DLD1 (cell line): Measurements from ENCODE around the gene ANKRD53.

Experiments
- in situ Hi-C: cut with HindIII; loops from 2 replicates; pipeline ENCODE4 v1.10.0; 2017; ENCODE audit warnings: low sequenced_read_pairs

ANKRD53 gene, protein sequence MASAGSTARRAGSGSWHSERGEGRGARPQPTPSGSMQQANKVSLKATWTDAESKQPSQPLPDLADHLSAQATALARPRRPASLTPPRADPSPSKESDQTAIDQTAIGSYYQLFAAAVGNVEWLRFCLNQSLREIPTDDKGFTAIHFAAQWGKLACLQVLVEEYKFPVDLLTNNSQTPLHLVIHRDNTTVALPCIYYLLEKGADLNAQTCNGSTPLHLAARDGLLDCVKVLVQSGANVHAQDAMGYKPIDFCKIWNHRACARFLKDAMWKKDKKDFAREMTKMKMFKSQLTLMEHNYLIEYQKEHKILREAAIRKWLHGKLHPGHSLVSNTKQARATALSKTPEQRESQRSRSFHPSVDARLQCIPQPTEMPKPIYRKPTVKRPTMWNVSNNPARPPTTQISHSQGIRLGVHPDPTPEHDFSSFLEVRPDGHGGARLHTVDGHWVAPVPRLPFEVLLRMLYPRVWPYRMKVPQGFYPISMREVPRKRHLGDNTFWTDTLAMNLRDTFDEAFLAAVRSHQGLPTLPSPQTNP

DNA sequence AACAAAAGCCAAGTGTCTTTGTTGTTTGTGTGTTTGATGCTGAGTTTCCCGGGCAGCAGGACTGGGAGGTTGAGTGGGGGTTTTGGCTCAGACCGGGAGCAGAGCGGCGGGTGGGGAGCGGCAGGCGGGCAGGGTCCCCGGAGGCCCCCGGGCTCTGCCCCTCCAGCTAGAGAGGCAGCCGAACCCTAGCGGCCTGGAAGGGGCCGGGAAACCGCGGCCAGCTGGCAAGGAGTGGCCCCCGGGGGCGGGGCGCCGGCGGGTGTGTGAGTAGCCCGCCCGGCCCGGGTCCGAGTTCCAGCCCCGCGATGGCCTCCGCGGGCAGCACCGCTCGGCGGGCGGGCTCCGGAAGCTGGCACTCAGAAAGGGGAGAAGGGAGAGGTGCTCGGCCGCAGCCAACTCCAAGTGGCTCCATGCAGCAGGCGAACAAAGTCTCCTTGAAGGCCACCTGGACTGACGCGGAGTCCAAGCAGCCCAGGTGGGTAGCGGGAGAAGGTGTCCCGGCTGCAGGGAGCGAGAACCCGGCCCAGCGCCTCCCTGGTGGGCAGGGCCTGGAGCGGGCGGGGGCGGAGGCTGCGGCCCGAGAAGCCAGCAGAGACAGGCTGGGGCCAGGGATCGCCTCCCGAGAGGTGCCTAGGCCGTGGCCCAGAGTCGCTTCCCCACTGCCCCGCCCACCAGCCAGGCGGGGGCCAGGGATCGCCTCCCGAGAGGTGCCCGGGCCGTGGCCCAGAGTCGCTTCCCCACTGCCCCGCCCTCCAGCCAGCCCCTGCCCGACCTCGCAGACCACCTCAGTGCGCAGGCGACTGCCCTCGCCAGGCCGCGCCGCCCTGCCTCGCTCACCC lies at the start of gene ANKRD53:
ANKRD53 (plus strand) TSS at position 290 of the 839 bp plus-strand sequence; CDS start at position 306, 16 bp downstream.
- in situ Hi-C loops, result no loop called here

DNA sequence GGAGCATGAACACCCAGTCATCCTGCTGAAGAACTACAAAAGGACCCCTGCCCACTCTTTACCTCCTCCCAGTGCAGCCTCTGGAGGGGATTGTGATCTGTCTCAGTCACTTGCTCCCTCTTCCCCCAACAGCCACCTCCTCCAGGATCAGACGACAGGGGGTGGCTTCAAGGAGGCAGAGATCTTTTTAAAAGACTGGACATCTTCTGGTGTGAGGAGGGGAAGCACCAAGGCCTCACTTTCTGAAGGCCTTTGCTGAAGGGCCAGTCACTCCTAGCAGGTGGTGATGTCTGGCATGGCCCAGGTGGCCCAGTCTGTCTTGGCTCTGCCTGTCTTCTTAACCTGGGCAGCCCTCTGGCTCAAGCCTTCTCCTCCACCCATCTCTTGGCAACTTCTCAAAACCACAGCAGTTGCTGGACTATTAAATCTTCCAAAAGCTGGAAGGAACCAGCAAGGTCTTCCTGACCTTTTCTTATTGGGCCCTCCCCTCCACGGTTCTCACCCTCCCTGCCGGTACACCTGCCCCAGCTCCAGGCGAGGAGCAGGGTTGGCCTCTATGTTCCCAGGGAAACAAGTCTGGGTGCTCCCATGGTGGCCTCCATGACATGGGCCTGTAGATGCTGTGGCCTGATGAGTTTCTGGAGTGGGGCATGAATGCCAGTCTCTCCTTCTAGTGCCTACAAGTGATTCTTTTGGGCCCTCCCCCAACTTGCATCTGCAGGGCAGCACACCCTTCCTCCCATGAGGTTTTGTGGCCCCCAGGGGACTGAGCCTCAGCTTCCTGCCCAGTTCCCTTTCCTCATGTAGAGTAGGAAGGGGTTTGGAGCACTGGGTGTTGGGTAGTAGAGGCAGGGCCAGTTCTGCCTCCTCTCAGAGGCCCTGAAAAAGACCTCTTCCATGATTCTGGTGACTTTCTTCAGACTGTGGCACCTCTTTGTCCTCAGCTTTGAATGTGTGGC lies 47.8 kb upstream of the ANKRD53 start:
- in situ Hi-C loops, result no loop called here

DNA sequence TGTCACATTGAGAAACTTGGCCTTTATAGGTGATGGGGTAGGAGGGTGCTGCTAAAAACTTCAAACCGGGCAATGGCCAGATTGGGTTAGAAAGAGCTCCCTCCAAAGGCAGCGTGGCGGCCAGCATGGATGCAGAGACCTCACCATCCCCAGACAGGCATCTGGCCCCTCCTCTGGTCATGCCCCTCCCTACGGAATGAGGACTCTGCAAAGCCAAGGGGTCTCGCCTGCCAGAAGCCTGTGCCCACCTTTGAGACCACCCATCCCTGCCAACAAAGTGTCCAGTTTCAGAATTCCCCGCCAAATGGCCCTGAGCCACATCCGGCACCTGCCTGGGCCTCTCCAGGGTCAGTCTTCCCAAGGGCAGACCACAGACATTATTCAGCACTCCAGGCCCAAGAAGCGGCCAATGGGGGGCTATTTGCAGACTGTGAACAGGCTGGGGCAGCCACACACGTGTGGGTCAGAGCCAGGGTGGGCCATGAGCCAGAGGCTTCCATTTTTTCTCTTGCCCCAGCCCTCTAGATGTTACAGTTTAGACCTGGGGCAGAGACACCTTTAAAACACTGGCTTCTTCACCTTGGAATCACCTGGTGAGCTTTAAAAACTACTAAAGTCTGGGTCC lies 46.9 kb upstream of the ANKRD53 start:
- in situ Hi-C loops, result no loop called here

DNA sequence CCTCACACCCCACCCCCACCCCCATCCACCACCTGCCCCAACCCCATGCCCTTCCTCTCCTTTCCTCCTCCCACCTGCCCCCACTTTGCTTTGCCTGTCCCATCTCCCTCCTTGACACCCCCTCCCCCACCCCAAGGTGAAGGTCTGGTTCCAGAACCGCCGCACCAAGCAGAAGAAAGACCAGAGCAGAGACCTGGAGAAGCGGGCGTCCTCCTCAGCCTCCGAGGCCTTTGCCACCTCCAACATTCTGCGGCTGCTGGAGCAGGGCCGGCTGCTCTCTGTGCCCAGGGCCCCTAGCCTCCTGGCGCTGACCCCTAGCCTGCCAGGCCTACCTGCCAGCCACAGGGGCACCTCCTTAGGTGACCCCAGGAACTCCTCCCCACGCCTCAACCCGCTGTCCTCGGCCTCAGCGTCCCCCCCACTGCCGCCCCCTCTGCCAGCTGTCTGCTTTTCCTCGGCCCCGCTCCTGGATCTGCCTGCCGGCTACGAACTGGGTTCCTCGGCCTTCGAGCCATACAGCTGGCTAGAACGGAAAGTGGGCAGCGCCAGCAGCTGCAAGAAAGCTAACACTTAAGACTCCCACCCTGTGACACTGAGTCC lies 45.7 kb upstream of the ANKRD53 start:
- in situ Hi-C loops, result no loop called here

DNA sequence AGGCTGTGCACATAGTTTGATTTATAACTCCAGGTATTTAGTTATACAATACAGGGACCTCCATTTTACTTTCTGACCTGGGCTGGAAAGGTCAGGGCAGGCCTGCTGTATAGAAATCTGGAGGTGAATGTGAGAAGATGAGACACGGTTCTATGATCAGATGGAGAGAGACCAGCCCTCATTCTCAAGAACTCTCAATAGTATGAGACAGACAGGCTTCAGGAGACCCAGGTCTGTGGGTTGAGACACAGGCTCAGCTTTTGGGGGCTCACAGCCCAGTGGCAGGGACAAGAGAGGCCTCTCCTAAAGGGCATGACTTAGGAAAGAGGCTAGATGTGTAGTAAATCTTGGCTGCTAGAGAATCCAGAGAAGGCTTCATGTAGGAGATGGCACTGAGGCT lies 43.4 kb upstream of the ANKRD53 start:
- in situ Hi-C loops, result no loop called here

DNA sequence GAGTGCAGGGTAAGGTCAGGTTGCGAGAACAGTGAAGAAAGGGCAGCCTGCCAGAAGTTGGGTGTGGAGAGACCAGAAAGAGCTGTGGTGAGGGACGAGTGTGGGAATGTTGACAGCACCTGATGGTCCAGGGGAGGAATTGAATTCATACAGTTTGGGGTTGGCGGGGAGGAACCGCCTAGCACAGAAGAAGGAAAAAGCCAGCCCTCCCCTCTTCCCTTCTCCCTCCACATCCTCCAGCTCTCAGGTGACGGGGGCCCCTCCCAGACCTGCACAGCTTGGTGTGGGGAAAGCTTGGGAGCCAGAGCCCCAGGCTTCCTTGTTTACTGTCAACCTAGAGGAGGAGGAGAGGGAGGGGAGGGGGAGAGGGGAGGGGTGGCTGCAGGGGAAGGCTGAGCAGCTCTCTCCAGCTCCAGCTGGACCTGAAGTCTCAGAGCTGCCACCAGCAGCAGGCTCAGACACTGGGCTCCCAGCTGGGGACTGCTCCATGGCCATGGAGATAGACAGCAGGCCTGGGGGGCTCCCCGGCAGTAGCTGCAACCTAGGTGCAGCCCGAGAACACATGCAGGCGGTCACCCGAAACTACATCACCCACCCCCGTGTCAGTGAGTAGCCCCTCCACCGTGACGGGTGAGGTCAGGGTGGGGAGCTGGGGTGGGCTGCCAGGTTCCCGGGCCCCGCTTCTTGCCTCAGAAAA lies 42.8 kb upstream of the ANKRD53 start, which contains the start of gene ATP6V1B1:
ATP6V1B1 (plus strand) TSS at position 433 of the 697 bp plus-strand sequence; CDS start at position 488, 55 bp downstream.
- in situ Hi-C loops, result no loop called here

DNA sequence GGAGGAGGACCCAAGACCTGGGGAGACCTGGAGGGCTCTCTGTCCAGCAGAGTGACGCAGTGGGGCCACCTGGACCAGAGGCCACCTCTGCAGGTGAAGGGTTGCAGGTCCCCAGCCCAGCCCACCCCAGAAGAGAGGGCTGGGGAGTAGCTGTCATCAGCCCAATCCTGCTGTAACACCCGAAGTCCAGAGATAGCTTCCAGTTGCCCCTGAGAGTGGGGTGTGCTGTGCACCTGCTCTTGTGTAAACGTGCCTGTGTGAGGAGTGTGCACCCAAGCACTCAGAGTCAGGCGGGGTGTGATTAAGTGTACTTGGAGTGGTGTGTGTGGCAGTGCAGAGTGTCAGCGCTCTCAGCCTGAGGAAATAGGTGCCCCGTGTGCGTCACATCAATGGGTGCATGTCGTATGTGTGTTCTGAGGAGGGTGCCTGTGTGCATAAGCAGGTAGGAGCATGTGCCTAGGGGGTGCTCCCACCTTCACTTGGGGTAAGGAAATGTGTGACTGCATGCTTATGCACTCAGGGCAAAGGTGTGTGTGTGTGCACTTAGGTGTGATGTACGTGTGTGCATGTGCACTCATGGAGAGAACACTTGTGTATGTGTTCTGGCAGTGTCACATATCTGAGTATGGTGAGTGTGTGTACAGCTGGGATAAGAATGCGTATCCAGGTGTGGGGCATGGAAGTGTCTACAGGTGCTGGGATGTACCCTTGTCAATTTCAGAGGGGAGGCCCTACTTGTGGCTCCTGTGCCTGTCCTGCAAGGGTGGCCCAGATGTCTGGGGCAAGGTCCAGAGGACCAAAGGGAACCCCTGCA lies 42.1 kb upstream of the ANKRD53 start:
- in situ Hi-C loops, result no loop called here

DNA sequence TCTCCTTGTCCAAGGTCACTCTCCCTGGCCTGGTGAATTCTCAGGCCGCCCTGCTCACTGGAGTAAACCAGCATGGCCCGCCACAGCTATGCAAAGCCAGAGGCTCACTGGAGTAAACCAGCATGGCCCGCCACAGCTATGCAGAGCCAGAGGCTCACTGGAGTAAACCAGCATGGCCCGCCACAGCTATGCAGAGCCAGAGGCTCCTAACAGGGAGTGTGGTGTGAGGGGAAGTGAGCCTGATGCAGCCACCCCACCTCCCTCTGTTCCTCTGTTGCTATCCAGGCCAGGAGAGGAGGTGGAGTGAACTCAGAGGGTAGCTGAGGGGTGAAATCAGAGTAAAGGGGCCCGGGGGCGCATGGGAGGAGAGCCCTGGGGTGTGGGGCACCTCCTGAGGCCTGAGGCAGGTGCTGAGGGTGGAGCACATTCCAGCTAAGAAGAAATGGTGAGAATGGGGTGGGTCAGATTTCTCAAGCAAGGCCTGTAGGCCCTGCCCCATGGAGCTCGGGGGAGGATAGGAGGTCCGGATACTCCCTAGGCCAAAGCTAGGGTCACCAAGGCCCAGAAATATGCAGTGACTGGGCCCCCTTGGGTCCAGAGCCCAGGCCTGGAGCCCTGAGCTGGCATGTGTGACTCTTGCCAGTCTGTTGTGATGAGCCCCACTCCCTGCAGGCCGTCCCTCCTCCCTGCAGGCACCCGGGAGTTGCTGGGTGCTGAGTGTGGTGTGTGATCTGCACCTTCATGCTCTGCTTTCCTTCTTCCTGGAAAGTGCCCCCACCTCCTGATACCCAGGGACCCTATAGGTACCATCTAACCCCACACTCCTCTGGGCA lies 41.2 kb upstream of the ANKRD53 start:
- in situ Hi-C loops, result no loop called here

DNA sequence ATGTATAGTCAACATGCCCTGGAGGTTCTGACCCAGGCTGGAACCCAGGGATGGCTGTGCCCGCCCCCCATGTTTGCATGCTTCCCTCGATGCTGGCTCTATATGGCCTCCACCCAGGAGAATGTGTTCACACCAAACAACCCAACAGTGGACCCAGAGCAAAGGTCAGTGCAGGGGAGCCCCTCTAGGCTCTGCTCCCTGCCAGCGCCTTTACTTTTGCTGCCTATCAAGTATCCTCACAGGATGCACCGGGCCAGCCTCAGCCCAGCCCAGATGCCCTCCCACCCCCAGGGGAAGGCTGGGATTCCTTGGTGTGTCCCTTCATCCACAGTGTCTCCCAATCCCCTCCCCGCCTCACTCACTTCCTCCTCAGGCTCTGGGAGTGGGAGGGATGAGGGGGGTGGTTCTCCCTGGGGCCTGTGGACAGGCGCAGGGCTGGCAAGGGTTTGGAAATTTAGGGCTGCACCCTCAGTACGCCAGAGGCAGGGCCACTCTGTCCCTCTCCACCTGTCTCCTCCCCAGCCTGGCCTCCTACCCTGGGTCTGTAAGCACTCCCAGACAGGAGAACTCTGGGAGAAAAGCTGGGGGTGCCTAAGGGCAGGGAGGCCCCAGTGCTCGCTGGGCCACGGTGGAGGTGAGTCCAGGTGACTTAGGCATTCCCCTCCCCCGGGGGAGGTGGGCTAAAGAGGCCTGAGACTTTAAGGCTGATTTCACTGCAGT lies 40.4 kb upstream of the ANKRD53 start:
- in situ Hi-C loops, result no loop called here

DNA sequence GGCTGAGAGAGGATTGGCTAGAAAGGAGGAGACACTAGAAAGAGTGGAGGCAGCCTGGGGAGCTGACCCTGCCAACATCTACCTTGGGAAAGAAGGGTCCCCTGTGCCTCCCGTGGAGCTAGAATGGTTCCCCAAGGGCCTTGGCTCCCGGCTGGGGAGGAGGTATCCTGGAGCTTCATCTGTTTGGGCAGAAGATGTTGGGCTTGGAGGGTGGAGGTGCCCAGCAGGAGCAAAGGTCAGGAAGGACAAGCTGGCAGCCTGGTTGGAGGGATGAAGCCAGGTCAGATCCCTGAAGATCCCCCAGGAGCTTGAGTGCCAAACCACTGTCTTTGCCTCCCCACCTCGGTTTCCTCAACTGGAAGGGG lies 39.9 kb upstream of the ANKRD53 start:
- in situ Hi-C loops, result no loop called here

DNA sequence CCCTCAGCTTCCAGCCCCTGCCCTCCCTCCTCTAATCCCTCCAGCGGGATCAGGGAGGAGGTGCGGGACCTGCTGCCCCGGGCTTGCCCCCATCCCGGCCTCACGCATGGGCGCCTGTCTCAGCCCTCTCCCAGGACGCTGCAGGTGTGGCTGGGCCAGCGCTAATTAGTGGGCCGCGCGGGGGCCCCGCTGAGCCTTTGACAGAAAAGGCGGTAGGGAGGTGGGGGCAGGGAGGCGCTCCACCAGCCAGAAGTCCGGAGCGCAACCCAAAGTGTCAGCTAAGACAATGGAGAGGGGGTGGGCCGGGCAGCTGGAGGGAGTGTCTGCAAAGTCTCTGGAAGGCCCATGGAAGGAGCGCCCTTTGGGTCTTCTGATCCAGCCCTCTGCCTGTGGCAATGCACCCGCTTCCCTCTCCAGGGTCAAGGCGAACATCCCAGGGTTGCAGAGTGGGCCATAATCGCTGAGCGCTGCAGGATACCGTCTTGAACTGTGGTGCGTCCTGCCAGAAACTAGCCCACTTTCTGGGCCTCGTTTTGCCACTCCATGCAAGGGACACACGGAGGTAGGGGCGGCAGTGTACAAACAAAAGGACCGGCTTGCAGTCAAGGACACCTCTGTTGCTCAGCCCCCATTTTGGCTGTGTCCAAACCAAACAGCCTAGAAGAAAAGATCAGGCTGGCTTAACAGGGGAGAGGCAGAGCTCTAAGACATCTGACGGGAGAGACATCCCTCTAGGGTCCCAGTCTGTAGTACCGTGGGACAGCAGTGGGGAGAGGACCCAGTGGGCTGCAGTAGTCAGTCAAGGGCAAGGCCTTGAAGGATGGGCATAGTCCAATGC lies 39.2 kb upstream of the ANKRD53 start:
- in situ Hi-C loops, result no loop called here

DNA sequence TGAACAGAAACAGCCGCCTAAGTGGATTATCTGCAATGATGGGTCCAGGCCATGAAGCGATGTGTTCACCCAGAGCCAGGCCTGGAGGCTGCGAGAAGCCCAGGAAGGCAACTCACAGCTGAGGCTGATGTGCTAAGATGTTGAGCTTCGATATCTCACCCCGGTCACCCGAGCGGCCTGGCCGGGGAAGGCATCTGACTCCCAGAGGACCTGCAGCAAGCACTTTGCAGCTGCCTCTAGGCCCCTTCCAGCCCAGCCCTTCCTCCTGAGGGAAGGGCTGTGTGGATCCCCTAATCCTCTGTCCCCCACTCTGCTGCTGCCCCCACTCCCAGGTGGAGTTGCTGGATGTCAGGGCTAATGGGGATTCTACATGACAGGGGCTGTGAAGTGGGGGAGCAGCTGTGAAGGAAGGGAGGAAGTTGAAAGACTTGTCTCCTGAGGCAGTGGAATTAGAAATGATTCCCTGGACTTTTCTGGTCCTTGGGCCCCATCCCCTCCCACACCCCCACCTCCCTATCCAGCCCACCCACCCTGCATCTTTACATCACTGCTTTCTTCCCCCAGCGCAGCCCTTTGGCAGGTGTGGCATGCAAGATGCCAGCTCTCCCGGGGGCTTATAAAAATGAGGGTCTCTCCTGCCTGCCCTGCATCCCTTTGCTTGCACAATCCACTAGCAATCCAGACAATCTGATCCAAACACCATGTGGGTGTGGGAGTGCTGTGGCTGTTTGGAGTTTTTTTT lies 38.4 kb upstream of the ANKRD53 start:
- in situ Hi-C loops, result loop anchor here (5.0 kb wide), 1 partner anchor 47 kb away; no protein-coding TSS in a partner anchor

DNA sequence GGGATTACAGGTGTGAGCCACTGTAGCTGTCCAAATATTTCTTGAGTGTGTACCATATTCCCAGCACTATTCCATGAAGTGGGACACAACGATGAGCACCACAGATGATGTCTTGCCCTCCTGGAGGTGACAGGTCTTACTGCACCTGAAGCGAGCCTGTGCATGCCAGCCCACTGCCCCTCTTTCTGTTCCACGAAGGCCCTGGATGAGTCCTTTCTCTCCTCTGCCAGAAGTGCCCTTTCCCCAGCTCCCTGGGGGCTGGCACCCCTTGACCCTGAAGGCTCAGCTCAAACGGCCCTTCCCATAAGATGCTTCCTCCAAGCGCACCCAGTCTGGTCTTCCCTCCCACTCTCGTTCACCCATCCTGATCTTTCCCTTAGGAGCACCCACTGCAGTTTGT lies 37.2 kb upstream of the ANKRD53 start:
- in situ Hi-C loops, result loop anchor here (5.0 kb wide), 1 partner anchor 46 kb away; no protein-coding TSS in a partner anchor

DNA sequence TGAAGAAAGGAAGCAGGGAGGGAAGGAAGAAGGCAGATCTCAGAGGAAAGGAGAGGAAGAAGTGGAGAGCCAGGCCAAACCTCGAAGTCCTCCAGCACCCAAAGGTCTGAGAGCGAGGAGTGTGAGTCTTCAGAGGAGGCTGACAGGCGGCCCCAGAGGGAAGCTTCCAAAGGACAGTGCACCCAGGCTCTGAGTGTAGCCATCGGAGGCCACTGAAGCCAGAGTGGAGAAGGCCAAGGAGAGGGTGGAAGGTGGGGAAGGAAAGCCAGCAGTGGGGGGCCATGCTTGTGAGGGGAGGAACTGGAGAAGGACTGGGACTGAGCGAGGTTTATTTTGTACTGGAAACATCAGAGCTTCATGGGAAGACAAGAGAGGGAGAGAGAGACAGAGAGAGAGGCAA lies 36.7 kb upstream of the ANKRD53 start:
- in situ Hi-C loops, result loop anchor here (5.0 kb wide), 1 partner anchor 46 kb away; no protein-coding TSS in a partner anchor
